ENCODE measurements around the gene XPNPEP2.

The XPNPEP2 gene

GRCh38 chrX:129780441-129781105 is 41.8 kb downstream of the XPNPEP2 start:
- no peak for DNase-seq

- DNase-seq: no peak
Observed at GRCh38 chrX:129781134-129781672, 42.4 kb downstream of the XPNPEP2 start.

- DNase-seq: no peak
Observed at GRCh38 chrX:129781680-129782495, 43.1 kb downstream of the XPNPEP2 start.

- no peak for DNase-seq
Observed at GRCh38 chrX:129782706-129783105, 43.9 kb downstream of the XPNPEP2 start.

GRCh38 chrX:129783291-129783713 is 44.5 kb downstream of the XPNPEP2 start:
- no peak for DNase-seq

- DNase-seq: no peak
Observed at GRCh38 chrX:129784371-129784770, 45.6 kb downstream of the XPNPEP2 start.

GRCh38 chrX:129785160-129785947 is 46.6 kb downstream of the XPNPEP2 start:
- DNase-seq: no peak

- no peak for DNase-seq
Observed at GRCh38 chrX:129786210-129786651, 47.5 kb downstream of the XPNPEP2 start.

- DNase-seq: no peak
Observed at GRCh38 chrX:129787336-129788055, 48.7 kb downstream of the XPNPEP2 start.

- DNase-seq: no peak
Observed at GRCh38 chrX:129788527-129788926, 49.7 kb downstream of the XPNPEP2 start.

- no peak for DNase-seq
Observed at GRCh38 chrX:129790146-129790545, 51.4 kb downstream of the XPNPEP2 start.

GRCh38 chrX:129790808-129791207 is 52.0 kb downstream of the XPNPEP2 start:
- DNase-seq: no peak

- DNase-seq: no peak
Observed at GRCh38 chrX:129791336-129791735, 52.6 kb downstream of the XPNPEP2 start.

GRCh38 chrX:129791961-129792570 is 53.3 kb downstream of the XPNPEP2 start:
- no peak for DNase-seq

GRCh38 chrX:129792586-129793291 is 54.0 kb downstream of the XPNPEP2 start:
- no peak for DNase-seq

GRCh38 chrX:129793604-129794191 is 54.9 kb downstream of the XPNPEP2 start:
- no peak for DNase-seq

- no peak for DNase-seq
Observed at GRCh38 chrX:129795584-129795983, 56.8 kb downstream of the XPNPEP2 start.

GRCh38 chrX:129797251-129797906 is 58.6 kb downstream of the XPNPEP2 start:
- DNase-seq: no peak

- DNase-seq: no peak
Observed at GRCh38 chrX:129798456-129798855, 59.7 kb downstream of the XPNPEP2 start.

GRCh38 chrX:129798888-129799287 is 60.1 kb downstream of the XPNPEP2 start:
- no peak for DNase-seq
